Measurements from ENCODE around the gene SLC12A5.

Gene SLC12A5

GRCh38 chr20:45993197-45993951 lies 35.6 kb upstream of the SLC12A5 start:
- no peak for TF ChIP-seq CTCF (conservative IDR thresholded peaks at IDR 0.05)
- H3K27ac ChIP-seq, result no peak overlapping the region

- H3K27ac ChIP-seq, result peak overlapping the region; percentile 57
Measured at GRCh38 chr20:45994761-45995493, 34.1 kb upstream of the SLC12A5 start.

GRCh38 chr20:45995495-45996097 lies 33.4 kb upstream of the SLC12A5 start:
- peak overlapping the region; percentile 57 for H3K27ac ChIP-seq

More at GRCh38 chr20:45994761-45995493, 34.1 kb upstream of the SLC12A5 start:
- TF ChIP-seq CTCF (conservative IDR thresholded peaks at IDR 0.05), result no peak

GRCh38 chr20:45997187-45997586 lies 31.8 kb upstream of the SLC12A5 start:
- no peak for TF ChIP-seq CTCF (conservative IDR thresholded peaks at IDR 0.05)
- H3K27ac ChIP-seq, result no peak overlapping the region

- no peak overlapping the region for H3K27ac ChIP-seq
Measured at GRCh38 chr20:45998337-45998736, 30.7 kb upstream of the SLC12A5 start.

GRCh38 chr20:45998761-45999160 lies 30.3 kb upstream of the SLC12A5 start:
- H3K27ac ChIP-seq, result no peak overlapping the region
- TF ChIP-seq CTCF (conservative IDR thresholded peaks at IDR 0.05), result no peak

More at GRCh38 chr20:45998337-45998736, 30.7 kb upstream of the SLC12A5 start:
- no peak for TF ChIP-seq CTCF (conservative IDR thresholded peaks at IDR 0.05)

- no peak overlapping the region for H3K27ac ChIP-seq
- TF ChIP-seq CTCF (conservative IDR thresholded peaks at IDR 0.05), result no peak
Measured at GRCh38 chr20:45999557-46000261, 29.3 kb upstream of the SLC12A5 start.
